SK-N-SH treated with all-trans-retinoic acid at 6 μM for 48 hours (cell line): ENCODE measurements around the gene CLTB.

Experiments
- ARNTL ChIP-seq: fragments of 450-650 bp; formaldehyde crosslinking; IDR thresholded peaks from 2 replicates; pipeline ENCODE4 v1.5.0; 2020; ENCODE audit warnings: low read depth, mild to moderate bottlenecking, moderate library complexity, borderline replicate concordance
- BACH2 ChIP-seq: fragments of 250-450 bp; sonication (Bioruptor Pico); IDR thresholded peaks from 2 replicates; pipeline ENCODE4 v1.9.0; 2021; ENCODE audit warnings: mild to moderate bottlenecking, borderline replicate concordance
- ISL1 ChIP-seq: fragments of 250-450 bp; sonication (Bioruptor Pico); IDR thresholded peaks from 2 replicates; pipeline ENCODE4 v2.1.2; 2022; ENCODE audit warnings: mild to moderate bottlenecking, moderate library complexity
- PPARA ChIP-seq: fragments of 250-450 bp; sonication (Bioruptor Pico); IDR thresholded peaks from 2 replicates; pipeline ENCODE4 v1.5.0; 2020; ENCODE audit warnings: mild to moderate bottlenecking, borderline replicate concordance
- RARB ChIP-seq: fragments of 250-450 bp; sonication (Bioruptor Pico); IDR thresholded peaks from 2 replicates; pipeline ENCODE4 v1.8.0; 2021; ENCODE audit warnings: mild to moderate bottlenecking, moderate library complexity
- ZC3H10 ChIP-seq: fragments of 250-450 bp; sonication (Bioruptor Pico); IDR thresholded peaks from 2 replicates; pipeline ENCODE4 v1.5.1; 2021; ENCODE audit warnings: mild to moderate bottlenecking, moderate library complexity
- ZFP3 ChIP-seq: fragments of 250-450 bp; sonication (Bioruptor Pico); IDR thresholded peaks from 2 replicates; pipeline ENCODE4 v1.5.0; 2020; ENCODE audit warnings: mild to moderate bottlenecking, moderate library complexity
- ZNF565 ChIP-seq: fragments of 450-650 bp; formaldehyde crosslinking; conservative IDR thresholded peaks from 2 replicates; pipeline ENCODE4 v1.5.0; 2020; ENCODE audit warnings: low read depth, mild to moderate bottlenecking, moderate library complexity
- ZNF8 ChIP-seq: fragments of 450-650 bp; formaldehyde crosslinking; IDR thresholded peaks from 2 replicates; pipeline ENCODE4 v1.5.0; 2020; ENCODE audit warnings: mild to moderate bottlenecking, moderate library complexity
- TF ChIP-seq, protein P1 (sequence below): fragments of 250-450 bp; sonication (Bioruptor Pico); IDR thresholded peaks from 2 replicates; pipeline ENCODE4 v1.8.0; 2020; ENCODE audit warnings: mild to moderate bottlenecking, moderate library complexity, borderline replicate concordance
- TF ChIP-seq, protein P2 (sequence below): fragments of 250-450 bp; sonication (Bioruptor Pico); IDR thresholded peaks from 2 replicates; pipeline ENCODE4 v1.5.1; 2021; ENCODE audit warnings: mild to moderate bottlenecking, moderate library complexity
- TF ChIP-seq, protein P3 (sequence below): fragments of 250-450 bp; sonication (Bioruptor Pico); IDR thresholded peaks from 2 replicates; pipeline ENCODE4 v1.8.0; 2021; ENCODE audit warnings: low read depth, mild to moderate bottlenecking, moderate library complexity, borderline replicate concordance
- TF ChIP-seq, protein P4 (sequence below): fragments of 250-450 bp; sonication (Bioruptor Pico); IDR thresholded peaks from 2 replicates; pipeline ENCODE4 v1.5.0; 2020; ENCODE audit warnings: mild to moderate bottlenecking, moderate library complexity
- TF ChIP-seq, protein P5 (sequence below): fragments of 250-450 bp; sonication (Bioruptor Pico); IDR thresholded peaks from 2 replicates; pipeline ENCODE4 v1.5.1; 2020; ENCODE audit warnings: low read depth, mild to moderate bottlenecking, moderate library complexity

DNA sequence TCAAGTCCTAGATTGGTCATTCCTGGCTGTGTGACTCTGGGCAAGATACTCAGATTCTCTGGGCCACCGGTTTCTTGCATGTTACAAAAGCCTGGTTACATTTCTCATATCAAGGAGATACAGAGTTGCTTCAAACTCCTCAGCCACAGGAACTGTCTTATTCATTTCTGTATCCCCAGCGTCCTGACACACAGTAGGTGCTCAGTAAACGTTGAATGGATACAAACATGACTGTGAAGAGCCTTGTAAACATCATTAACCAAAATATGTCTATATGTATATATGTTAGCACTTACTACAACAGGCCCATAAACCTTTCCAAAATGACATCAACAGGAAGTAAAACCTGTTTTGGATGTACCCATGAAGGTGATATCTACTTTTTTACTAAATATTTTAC lies 1.6 kb downstream of the CLTB start:
- TF ChIP-seq, protein P1, sequence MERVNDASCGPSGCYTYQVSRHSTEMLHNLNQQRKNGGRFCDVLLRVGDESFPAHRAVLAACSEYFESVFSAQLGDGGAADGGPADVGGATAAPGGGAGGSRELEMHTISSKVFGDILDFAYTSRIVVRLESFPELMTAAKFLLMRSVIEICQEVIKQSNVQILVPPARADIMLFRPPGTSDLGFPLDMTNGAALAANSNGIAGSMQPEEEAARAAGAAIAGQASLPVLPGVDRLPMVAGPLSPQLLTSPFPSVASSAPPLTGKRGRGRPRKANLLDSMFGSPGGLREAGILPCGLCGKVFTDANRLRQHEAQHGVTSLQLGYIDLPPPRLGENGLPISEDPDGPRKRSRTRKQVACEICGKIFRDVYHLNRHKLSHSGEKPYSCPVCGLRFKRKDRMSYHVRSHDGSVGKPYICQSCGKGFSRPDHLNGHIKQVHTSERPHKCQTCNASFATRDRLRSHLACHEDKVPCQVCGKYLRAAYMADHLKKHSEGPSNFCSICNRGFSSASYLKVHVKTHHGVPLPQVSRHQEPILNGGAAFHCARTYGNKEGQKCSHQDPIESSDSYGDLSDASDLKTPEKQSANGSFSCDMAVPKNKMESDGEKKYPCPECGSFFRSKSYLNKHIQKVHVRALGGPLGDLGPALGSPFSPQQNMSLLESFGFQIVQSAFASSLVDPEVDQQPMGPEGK (CRISPR knock-in tag) = no peak
- TF ChIP-seq PPARA (CRISPR knock-in tag) (no peak), ZFP3 (CRISPR knock-in tag) (no peak), RARB (CRISPR knock-in tag) (no peak), ZNF8 (CRISPR knock-in tag) (no peak), ZNF565 (no peak), ARNTL (CRISPR knock-in tag) (no peak), BACH2 (no peak), ISL1 (CRISPR knock-in tag) (no peak), ZC3H10 (no peak)
- TF ChIP-seq, protein P2, sequence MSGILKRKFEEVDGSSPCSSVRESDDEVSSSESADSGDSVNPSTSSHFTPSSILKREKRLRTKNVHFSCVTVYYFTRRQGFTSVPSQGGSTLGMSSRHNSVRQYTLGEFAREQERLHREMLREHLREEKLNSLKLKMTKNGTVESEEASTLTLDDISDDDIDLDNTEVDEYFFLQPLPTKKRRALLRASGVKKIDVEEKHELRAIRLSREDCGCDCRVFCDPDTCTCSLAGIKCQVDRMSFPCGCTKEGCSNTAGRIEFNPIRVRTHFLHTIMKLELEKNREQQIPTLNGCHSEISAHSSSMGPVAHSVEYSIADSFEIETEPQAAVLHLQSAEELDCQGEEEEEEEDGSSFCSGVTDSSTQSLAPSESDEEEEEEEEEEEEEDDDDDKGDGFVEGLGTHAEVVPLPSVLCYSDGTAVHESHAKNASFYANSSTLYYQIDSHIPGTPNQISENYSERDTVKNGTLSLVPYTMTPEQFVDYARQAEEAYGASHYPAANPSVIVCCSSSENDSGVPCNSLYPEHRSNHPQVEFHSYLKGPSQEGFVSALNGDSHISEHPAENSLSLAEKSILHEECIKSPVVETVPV (CRISPR knock-in tag) = no peak
- TF ChIP-seq, protein P3, sequence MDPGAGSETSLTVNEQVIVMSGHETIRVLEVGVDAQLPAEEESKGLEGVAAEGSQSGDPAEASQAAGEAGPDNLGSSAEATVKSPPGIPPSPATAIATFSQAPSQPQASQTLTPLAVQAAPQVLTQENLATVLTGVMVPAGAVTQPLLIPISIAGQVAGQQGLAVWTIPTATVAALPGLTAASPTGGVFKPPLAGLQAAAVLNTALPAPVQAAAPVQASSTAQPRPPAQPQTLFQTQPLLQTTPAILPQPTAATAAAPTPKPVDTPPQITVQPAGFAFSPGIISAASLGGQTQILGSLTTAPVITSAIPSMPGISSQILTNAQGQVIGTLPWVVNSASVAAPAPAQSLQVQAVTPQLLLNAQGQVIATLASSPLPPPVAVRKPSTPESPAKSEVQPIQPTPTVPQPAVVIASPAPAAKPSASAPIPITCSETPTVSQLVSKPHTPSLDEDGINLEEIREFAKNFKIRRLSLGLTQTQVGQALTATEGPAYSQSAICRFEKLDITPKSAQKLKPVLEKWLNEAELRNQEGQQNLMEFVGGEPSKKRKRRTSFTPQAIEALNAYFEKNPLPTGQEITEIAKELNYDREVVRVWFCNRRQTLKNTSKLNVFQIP = no peak
- TF ChIP-seq, protein P4, sequence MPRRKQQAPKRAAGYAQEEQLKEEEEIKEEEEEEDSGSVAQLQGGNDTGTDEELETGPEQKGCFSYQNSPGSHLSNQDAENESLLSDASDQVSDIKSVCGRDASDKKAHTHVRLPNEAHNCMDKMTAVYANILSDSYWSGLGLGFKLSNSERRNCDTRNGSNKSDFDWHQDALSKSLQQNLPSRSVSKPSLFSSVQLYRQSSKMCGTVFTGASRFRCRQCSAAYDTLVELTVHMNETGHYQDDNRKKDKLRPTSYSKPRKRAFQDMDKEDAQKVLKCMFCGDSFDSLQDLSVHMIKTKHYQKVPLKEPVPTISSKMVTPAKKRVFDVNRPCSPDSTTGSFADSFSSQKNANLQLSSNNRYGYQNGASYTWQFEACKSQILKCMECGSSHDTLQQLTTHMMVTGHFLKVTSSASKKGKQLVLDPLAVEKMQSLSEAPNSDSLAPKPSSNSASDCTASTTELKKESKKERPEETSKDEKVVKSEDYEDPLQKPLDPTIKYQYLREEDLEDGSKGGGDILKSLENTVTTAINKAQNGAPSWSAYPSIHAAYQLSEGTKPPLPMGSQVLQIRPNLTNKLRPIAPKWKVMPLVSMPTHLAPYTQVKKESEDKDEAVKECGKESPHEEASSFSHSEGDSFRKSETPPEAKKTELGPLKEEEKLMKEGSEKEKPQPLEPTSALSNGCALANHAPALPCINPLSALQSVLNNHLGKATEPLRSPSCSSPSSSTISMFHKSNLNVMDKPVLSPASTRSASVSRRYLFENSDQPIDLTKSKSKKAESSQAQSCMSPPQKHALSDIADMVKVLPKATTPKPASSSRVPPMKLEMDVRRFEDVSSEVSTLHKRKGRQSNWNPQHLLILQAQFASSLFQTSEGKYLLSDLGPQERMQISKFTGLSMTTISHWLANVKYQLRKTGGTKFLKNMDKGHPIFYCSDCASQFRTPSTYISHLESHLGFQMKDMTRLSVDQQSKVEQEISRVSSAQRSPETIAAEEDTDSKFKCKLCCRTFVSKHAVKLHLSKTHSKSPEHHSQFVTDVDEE = no peak
- TF ChIP-seq, protein P5, sequence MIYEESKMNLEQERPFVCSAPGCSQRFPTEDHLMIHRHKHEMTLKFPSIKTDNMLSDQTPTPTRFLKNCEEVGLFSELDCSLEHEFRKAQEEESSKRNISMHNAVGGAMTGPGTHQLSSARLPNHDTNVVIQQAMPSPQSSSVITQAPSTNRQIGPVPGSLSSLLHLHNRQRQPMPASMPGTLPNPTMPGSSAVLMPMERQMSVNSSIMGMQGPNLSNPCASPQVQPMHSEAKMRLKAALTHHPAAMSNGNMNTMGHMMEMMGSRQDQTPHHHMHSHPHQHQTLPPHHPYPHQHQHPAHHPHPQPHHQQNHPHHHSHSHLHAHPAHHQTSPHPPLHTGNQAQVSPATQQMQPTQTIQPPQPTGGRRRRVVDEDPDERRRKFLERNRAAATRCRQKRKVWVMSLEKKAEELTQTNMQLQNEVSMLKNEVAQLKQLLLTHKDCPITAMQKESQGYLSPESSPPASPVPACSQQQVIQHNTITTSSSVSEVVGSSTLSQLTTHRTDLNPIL (CRISPR knock-in tag) = no peak
